Measurements from ENCODE around the gene TKFC. TPM values are rescaled to one million over a fixed set of nuclear protein-coding genes. Genes with fewer than 3 reads are reported as not detected.
A peak's percentile ranks its signal among the peaks of the same experiment; 100 is the strongest.

Gene TKFC
- total and polyA plus RNA-seq, 12 donors = 66.9 to 603 (median 252) TPM

DNA sequence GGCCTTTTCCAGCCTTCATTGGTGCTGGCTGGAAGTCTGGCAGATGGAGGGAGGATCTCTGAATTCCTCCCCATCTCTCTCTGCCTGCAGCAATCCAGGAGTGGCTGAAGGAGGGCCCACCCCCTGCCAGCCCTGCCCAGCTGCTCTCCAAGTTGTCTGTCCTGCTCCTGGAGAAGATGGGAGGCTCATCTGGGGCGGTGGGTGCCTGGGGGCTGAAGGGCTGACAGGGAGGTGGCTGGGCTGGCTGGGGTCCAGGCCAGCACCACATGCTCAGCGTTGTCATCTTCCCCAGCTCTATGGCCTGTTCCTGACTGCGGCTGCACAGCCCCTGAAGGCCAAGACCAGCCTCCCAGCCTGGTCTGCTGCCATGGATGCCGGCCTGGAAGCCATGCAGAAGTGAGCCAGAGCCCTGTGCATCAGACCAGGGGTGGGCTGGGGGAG lies 12.2 kb downstream of the TKFC start:
- peak overlapping the region; percentile 61 to 98 (median 83) for H3K27ac ChIP-seq
- H3K4me1 ChIP-seq (replicated peaks in 1 of 2) = peaks cover 37 to 69% of the 10 kb centered on the region in 2 donors
- H3K27me3 ChIP-seq = no peaks in the 10 kb centered on the region
- peak in 3 of 7 donors; percentile 52 to 66 (median 63) for DNase-seq
- H3K4me3 ChIP-seq = no peak overlapping the region
- TF ChIP-seq, protein P1, sequence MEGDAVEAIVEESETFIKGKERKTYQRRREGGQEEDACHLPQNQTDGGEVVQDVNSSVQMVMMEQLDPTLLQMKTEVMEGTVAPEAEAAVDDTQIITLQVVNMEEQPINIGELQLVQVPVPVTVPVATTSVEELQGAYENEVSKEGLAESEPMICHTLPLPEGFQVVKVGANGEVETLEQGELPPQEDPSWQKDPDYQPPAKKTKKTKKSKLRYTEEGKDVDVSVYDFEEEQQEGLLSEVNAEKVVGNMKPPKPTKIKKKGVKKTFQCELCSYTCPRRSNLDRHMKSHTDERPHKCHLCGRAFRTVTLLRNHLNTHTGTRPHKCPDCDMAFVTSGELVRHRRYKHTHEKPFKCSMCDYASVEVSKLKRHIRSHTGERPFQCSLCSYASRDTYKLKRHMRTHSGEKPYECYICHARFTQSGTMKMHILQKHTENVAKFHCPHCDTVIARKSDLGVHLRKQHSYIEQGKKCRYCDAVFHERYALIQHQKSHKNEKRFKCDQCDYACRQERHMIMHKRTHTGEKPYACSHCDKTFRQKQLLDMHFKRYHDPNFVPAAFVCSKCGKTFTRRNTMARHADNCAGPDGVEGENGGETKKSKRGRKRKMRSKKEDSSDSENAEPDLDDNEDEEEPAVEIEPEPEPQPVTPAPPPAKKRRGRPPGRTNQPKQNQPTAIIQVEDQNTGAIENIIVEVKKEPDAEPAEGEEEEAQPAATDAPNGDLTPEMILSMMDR (IDR thresholded peaks at IDR 0.05) = no peak
- TF ChIP-seq POLR2A (IDR thresholded peaks at IDR 0.05) = peak in 1 of 2 donors; percentile 24
- 40 to 46% methylated on average over 4 of the region's 4 CpGs; no CpG with 5 or more reads in 2 of the 4 donors for WGBS, 4 donors
- no peaks in the 10 kb centered on the region for H3K9me3 ChIP-seq (replicated peaks in 1 of 3)
- peaks cover 0 to 34% of the 10 kb centered on the region in 2 donors for H3K36me3 ChIP-seq (replicated peaks in 1 of 2)
- intact Hi-C loops (cut with DNase I) = no loop called here

DNA sequence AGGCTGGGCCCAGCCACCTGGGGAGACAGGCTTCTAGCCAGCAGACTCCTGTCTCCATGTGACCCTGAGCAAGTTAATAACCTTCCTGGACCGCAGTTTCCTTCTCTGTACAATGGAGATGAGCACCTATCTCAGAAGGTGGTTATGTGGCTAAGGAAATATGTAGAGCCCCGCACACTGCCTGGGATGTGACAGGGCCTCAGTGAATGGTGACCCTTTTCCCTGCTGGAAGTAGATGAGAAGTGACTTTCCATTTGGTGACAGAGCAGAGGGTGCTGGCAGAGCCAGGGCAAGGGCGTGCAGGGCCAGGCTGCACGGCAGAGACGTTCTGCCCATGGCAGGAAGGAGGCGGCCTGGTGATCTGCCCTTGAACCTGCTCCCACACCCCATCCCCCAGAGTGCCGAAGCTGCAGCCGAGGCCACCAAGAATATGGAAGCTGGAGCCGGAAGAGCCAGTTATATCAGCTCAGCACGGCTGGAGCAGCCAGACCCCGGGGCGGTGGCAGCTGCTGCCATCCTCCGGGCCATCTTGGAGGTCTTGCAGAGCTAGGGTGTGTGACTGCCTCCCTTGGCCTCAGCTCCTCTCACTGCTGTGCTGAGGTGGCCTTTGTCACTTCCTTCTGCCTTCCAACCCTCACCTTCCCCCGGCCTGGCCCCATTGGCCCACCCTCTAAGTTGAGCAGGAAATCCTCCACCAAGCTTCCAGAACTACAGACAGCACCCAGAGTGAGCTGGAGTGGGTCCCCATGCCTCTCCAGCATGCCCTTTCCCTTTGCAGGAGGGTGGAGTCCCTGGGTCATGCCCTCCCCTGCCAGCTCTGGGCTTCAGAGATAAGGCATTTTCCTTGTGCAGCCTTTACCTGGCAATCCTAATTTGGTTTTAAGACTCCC lies 13.2 kb downstream of the TKFC start:
- no peak overlapping the region for H3K4me3 ChIP-seq
- peak in 6 of 7 donors; percentile 60 to 85 (median 80) for DNase-seq
- TF ChIP-seq, protein P1 (IDR thresholded peaks at IDR 0.05) = peak in 1 of 6 experiments; percentile 3
- TF ChIP-seq POLR2A (IDR thresholded peaks at IDR 0.05) = peak in 1 of 2 donors; percentile 49
- no peaks in the 10 kb centered on the region for H3K9me3 ChIP-seq (replicated peaks in 1 of 3)
- WGBS, 4 donors = 41 to 64% (median 46%) methylated on average over 2 to 14 of the region's 14 CpGs
- H3K27ac ChIP-seq = peak overlapping the region; percentile 61 to 98 (median 83)
- intact Hi-C loops (cut with DNase I) = no loop called here
- peaks cover 0 to 44% of the 10 kb centered on the region in 2 donors for H3K36me3 ChIP-seq (replicated peaks in 1 of 2)
- H3K4me1 ChIP-seq (replicated peaks in 1 of 2) = peaks cover 39 to 77% of the 10 kb centered on the region in 2 donors
- H3K27me3 ChIP-seq = no peaks in the 10 kb centered on the region

DNA sequence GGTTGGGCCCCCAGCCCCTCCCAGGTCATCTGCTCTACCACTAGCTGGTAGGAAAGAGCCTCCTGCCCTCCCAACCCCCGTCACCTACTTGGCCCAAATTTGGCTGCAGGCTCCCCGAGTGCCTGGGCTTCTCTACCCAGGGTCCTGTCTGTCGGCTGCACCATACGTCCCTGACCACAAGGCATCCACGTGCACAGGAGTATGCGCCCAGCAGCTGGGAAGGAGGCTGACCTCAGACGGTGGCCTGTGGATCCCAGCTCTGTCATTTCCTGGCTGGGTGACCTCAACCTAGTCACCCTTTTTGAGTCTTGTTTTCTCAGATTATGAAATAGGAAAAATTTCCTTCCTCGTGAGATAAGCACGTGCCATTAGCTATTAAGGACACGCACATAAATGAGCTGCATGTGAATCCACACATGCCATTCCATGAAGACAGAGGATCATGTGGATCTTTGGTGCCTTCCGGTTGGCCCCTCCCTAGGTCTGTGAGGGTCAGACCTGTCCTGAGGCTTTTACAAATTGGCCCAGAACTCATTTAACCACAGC lies 15.0 kb downstream of the TKFC start:
- Histone ChIP-seq H3K4me3 (no peak overlapping the region), H3K27ac (peak overlapping the region; percentile 50 to 98 (median 83)), H3K36me3 (replicated peaks in 1 of 2) (peaks cover 0 to 54% of the 10 kb centered on the region in 2 donors), H3K27me3 (no peaks in the 10 kb centered on the region), H3K4me1 (replicated peaks in 1 of 2) (peaks cover 46 to 83% of the 10 kb centered on the region in 2 donors), H3K9me3 (replicated peaks in 1 of 3) (no peaks in the 10 kb centered on the region)
- TF ChIP-seq POLR2A (IDR thresholded peaks at IDR 0.05) = peak in 1 of 2 donors; percentile 44
- TF ChIP-seq, protein P1 (IDR thresholded peaks at IDR 0.05) = peak in 4 of 6 experiments; percentile 18 to 55 (median 32)
- WGBS, 4 donors = 0 to 28% (median 22%) methylated on average over 5 to 11 of the region's 11 CpGs
- intact Hi-C loops (cut with DNase I) = no loop called here
- peak in 6 of 7 donors; percentile 72 to 92 (median 90) for DNase-seq

DNA sequence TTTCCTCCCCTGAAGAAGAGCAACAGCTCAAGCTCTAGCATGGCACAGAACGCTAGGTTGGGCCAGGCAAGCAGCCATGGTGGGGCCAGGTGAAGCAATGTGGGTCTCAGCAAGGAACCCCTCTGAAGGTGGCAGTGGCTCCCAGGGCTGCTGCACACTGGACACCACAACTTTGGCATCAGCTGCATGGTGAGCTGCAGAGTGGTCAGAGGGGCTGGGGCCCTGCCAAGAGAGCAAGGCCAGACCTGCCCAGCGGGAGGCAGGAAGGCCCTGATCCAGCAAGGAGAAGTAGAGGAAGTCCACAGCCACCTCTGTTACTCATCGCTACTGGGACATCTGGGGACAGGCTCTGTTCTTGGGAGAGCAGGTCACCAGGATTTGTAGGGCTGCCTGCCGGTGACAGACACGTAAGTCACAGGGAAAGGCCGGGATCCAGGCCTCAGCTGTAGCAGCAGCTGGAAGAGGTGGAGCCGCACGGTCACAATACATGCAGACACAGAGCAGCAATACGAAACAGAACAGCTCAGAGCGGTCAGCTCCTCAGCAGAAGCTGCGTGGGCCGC lies 16.2 kb downstream of the TKFC start:
- Histone ChIP-seq H3K9me3 (replicated peaks in 1 of 3) (no peaks in the 10 kb centered on the region), H3K27ac (peak overlapping the region; percentile 27 to 98 (median 83)), H3K27me3 (no peaks in the 10 kb centered on the region), H3K4me1 (replicated peaks in 1 of 2) (peaks cover 46 to 83% of the 10 kb centered on the region in 2 donors), H3K36me3 (replicated peaks in 1 of 2) (peaks cover 0 to 54% of the 10 kb centered on the region in 2 donors), H3K4me3 (no peak overlapping the region)
- WGBS, 4 donors = 59 to 72% (median 63%) methylated on average over 1 to 12 of the region's 12 CpGs
- peak in 1 of 2 donors; percentile 65 for TF ChIP-seq POLR2A (IDR thresholded peaks at IDR 0.05)
- TF ChIP-seq, protein P1 (IDR thresholded peaks at IDR 0.05) = peak in 1 of 6 experiments; percentile 18
- peak; percentile 58 to 93 (median 87) for DNase-seq
- intact Hi-C loops (cut with DNase I) = no loop called here

All from adrenal gland (tissue), 12 donors.